Gastroesophageal sphincter (tissue), 3 donors: ENCODE results near the gene ACTR1A.

ENCODE experiments used
- CTCF ChIP-seq, 4 experiments: fragments of 200-600 bp in 2 of 4; fragments of 450-650 bp in 2 of 4; sonication (generic) in 1 of 4; IDR thresholded peaks; one replicate each; pipeline ENCODE4 v1.5.1; 2017 to 2019; ENCODE audit warnings: antibody characterized with exemption in 4 of 4, mild to moderate bottlenecking in 2 of 4, moderate library complexity in 2 of 4
- POLR2A ChIP-seq, 2 donors: fragments of 450-650 bp; IDR thresholded peaks; one replicate each; pipeline ENCODE4 v1.6.1; 2017; ENCODE audit warnings: antibody characterized with exemption in 2 of 2, mild to moderate bottlenecking in 2 of 2, moderate library complexity in 1 of 2
- POLR2AphosphoS5 ChIP-seq: sonication (generic); formaldehyde crosslinking; IDR thresholded peaks from one replicate; pipeline ENCODE4 v1.6.1; 2017; ENCODE audit warnings: antibody characterized with exemption

- TF ChIP-seq CTCF (IDR thresholded peaks at IDR 0.05): no peak
- TF ChIP-seq POLR2AphosphoS5: no peak
- no peak for TF ChIP-seq POLR2A (IDR thresholded peaks at IDR 0.05)
Observed at GRCh38 chr10:102455893-102456471, 46.5 kb downstream of the ACTR1A start.
